CD4-positive, alpha-beta T cell (primary cell): Measurements from ENCODE around the gene GAS2L1. TPM values are rescaled to one million over a fixed set of nuclear protein-coding genes. Genes with fewer than 3 reads are reported as not detected.

ENCODE experiments used
- ATAC-seq: fragments of 200-7000 bp; cut with Tn5 transposase; one replicate; pipeline ENCODE4 v1.10.0; 2022; ENCODE audit warnings: mild to moderate bottlenecking; ENCODE audit not compliant: poor library complexity
- CTCF ChIA-PET: fragments of 350-600 bp; sonication (Branson Sonifier 250); formaldehyde crosslinking; loops from one replicate; lab custom pipeline; 2021; ENCODE audit warnings: antibody characterized with exemption, inconsistent platforms; lab: Charles Lee
- POLR2A ChIA-PET: fragments of 350-600 bp; sonication (Branson Sonifier 250); formaldehyde crosslinking; loops from one replicate; lab custom pipeline; 2021; ENCODE audit warnings: antibody characterized with exemption, inconsistent platforms; lab: Charles Lee
- DNase-seq, 14 experiments: peaks; one replicate each; pipeline ENCODE4 v3.0.0-alpha.2; 2013 to 2020; ENCODE audit warnings: mixed read lengths in 2 of 14
- H3K27ac ChIP-seq, 2 donors: one replicate each; pipeline versions ENCODE4 v1.5.1 to v1.7.0; 2013; ENCODE audit warnings: low read length in 2 of 2, low read depth in 1 of 2, mild to moderate bottlenecking in 1 of 2
- H3K27me3 ChIP-seq, 2 experiments: 1 replicate in 1 of 2; 2 replicates in 1 of 2; pipeline versions ENCODE4 v1.6.1 to v1.7.0; 2013; ENCODE audit warnings: low read length in 2 of 2, control low read depth in 1 of 2, mild to moderate bottlenecking in 1 of 2, moderate library complexity in 1 of 2; ENCODE audit not compliant: insufficient read depth in 2 of 2, control insufficient read depth in 1 of 2
- H3K36me3 ChIP-seq: one replicate; pipeline ENCODE4 v1.6.1; 2013; ENCODE audit warnings: low read length, control low read depth; ENCODE audit not compliant: insufficient read depth
- H3K4me1 ChIP-seq: one replicate; pipeline ENCODE4 v1.6.1; 2013; ENCODE audit warnings: low read length, control low read depth; ENCODE audit not compliant: insufficient read depth
- H3K4me3 ChIP-seq: one replicate; pipeline ENCODE4 v1.5.1; 2013; ENCODE audit warnings: mild to moderate bottlenecking, low read length, moderate library complexity
- H3K9me3 ChIP-seq, 2 experiments: 1 replicate in 1 of 2; 2 replicates in 1 of 2; pipeline versions ENCODE4 v1.6.1 to v1.7.0; 2013; ENCODE audit warnings: low read length in 2 of 2, mild to moderate bottlenecking in 2 of 2, control low read depth in 1 of 2, moderate library complexity in 1 of 2; ENCODE audit not compliant: control insufficient read depth in 1 of 2, insufficient read depth in 1 of 2
- H3K27ac Mint-ChIP-seq: one replicate; pipeline ENCODE4 v1.8.0; 2020; ENCODE audit warnings: mixed read lengths
- H3K27me3 Mint-ChIP-seq: one replicate; pipeline ENCODE4 v1.8.0; 2021; ENCODE audit warnings: mixed read lengths
- H3K36me3 Mint-ChIP-seq: one replicate; pipeline ENCODE4 v1.8.0; 2021; ENCODE audit warnings: low read depth, mixed read lengths
- H3K4me1 Mint-ChIP-seq: one replicate; pipeline ENCODE4 v1.8.0; 2021; ENCODE audit warnings: low read depth, mixed read lengths
- H3K4me3 Mint-ChIP-seq: one replicate; pipeline ENCODE4 v1.8.0; 2020; ENCODE audit warnings: mild to moderate bottlenecking, mixed read lengths
- H3K9me3 Mint-ChIP-seq: one replicate; pipeline ENCODE4 v1.8.0; 2020; ENCODE audit warnings: mixed read lengths
- CTCF ChIP-seq: fragments of 200-600 bp; IDR thresholded peaks from one replicate; pipeline ENCODE4 v1.8.0; 2022; ENCODE audit warnings: antibody characterized with exemption, mild to moderate bottlenecking
- intact Hi-C, 2 experiments: fragments of 100-400 bp; cut with DNase I in 1 of 2; cut with micrococcal nuclease in 1 of 2; formaldehyde crosslinking; loops; one replicate each; pipeline versions ENCODE4 v1.15.1 to v1.9.0; 2023 to 2025; cut with DNase I, micrococcal nuclease
- total RNA-seq, 174 experiments: library from RNA in 2 of 174; stranded (reverse) in 2 of 174; gene quantifications; one replicate each; pipeline ENCODE4 v1.2.3 and lab custom pipeline; 2021 to 2026

The GAS2L1 gene
- total RNA-seq, 2 experiments from 2014 or later, result 0.28 to 0.77 TPM

- intact Hi-C loops, result no loop called here
- H3K27ac Mint-ChIP-seq, result no peak overlapping the region
These were observed 23.1 kb downstream of the GAS2L1 start for GRCh38 chr22:29329581-29329980.

DNA sequence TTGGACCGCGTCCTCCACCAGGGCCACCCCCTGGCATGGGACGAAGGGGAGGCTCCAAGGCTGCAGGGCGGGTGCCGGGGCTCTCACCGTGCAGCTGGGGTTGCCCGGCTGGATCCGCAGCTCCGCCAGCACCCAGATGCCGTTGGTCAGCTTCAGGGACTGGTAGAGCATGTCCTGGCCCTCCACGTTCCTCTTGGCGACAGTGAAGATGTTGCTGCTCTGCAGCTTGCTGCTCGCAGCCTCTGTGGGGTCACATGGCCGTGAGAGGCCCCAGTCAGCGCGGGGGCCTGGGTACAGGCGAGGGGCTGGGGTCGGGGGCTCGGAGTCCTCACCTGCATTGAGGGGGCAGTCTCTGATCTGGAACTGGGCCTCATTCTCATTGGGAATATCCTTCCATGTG is 23.8 kb downstream of the GAS2L1 start:
- no peak for TF ChIP-seq CTCF
- Histone ChIP-seq H3K27me3 (no peaks in the 10 kb centered on the region), H3K4me3 (no peak overlapping the region), H3K9me3 (no peaks in the 10 kb centered on the region), H3K27ac (no peak overlapping the region), H3K4me1 (no peaks in the 10 kb centered on the region), H3K36me3 (peaks cover 60% of the 10 kb centered on the region)
- H3K27ac Mint-ChIP-seq, result no peak overlapping the region
- ChIA-PET CTCF (no interaction called here), POLR2A (no interaction called here)
- peaks cover 45% of the 10 kb centered on the region for H3K36me3 Mint-ChIP-seq
- H3K9me3 Mint-ChIP-seq, result no peaks in the 10 kb centered on the region
- no peak overlapping the region for H3K4me3 Mint-ChIP-seq
- no peaks in the 10 kb centered on the region for H3K4me1 Mint-ChIP-seq
- DNase-seq (no peak), ATAC-seq (no peak)
- intact Hi-C loops, result no loop called here
- no peaks in the 10 kb centered on the region for H3K27me3 Mint-ChIP-seq

More at GRCh38 chr22:29329581-29329980, 23.1 kb downstream of the GAS2L1 start:
- Histone ChIP-seq H3K4me3 (no peak overlapping the region), H3K27ac (no peak overlapping the region), H3K9me3 (no peaks in the 10 kb centered on the region), H3K27me3 (no peaks in the 10 kb centered on the region), H3K36me3 (peaks cover 54% of the 10 kb centered on the region), H3K4me1 (no peaks in the 10 kb centered on the region)
- H3K36me3 Mint-ChIP-seq, result peaks cover 39% of the 10 kb centered on the region
- CTCF ChIA-PET, result no interaction called here
- H3K27me3 Mint-ChIP-seq, result no peaks in the 10 kb centered on the region
- POLR2A ChIA-PET, result no interaction called here
- no peak overlapping the region for H3K4me3 Mint-ChIP-seq
- no peaks in the 10 kb centered on the region for H3K4me1 Mint-ChIP-seq
- DNase-seq, result no peak
- TF ChIP-seq CTCF, result no peak
- no peaks in the 10 kb centered on the region for H3K9me3 Mint-ChIP-seq
- ATAC-seq, result no peak

- Histone ChIP-seq H3K4me1 (no peaks in the 10 kb centered on the region), H3K36me3 (peaks cover 63% of the 10 kb centered on the region), H3K4me3 (no peak overlapping the region), H3K27ac (no peak overlapping the region), H3K27me3 (no peaks in the 10 kb centered on the region), H3K9me3 (no peaks in the 10 kb centered on the region)
- peaks cover 49% of the 10 kb centered on the region for H3K36me3 Mint-ChIP-seq
- H3K9me3 Mint-ChIP-seq, result no peaks in the 10 kb centered on the region
- H3K27ac Mint-ChIP-seq, result no peak overlapping the region
- no peaks in the 10 kb centered on the region for H3K4me1 Mint-ChIP-seq
- no peak overlapping the region for H3K4me3 Mint-ChIP-seq
- ATAC-seq (no peak), DNase-seq (no peak)
- CTCF ChIA-PET, result no interaction called here
- TF ChIP-seq CTCF, result no peak
- intact Hi-C loops, result no loop called here
- POLR2A ChIA-PET, result no interaction called here
- no peaks in the 10 kb centered on the region for H3K27me3 Mint-ChIP-seq
These were observed 24.3 kb downstream of the GAS2L1 start for GRCh38 chr22:29330753-29331152.
